Endothelial cell of umbilical vein (primary cell): ENCODE measurements around the gene FURIN. TPM values are rescaled to one million over a fixed set of nuclear protein-coding genes. Genes with fewer than 3 reads are reported as not detected.

Experiments
- Bru-seq: library from RNA; stranded (reverse); fragments of 400-500 nt; gene quantifications from one replicate; lab custom pipeline; 2021; lab: Mats Ljungman, UMichigan
- BruChase-seq, 2 experiments: library from RNA; stranded (reverse); fragments of 400-500 nt; gene quantifications; one replicate each; lab custom pipeline; 2021; lab: Mats Ljungman, UMichigan
- BruUV-seq: library from RNA; stranded (reverse); fragments of 400-500 nt; replicated peaks from 2 replicates; lab custom pipeline; 2021; lab: Mats Ljungman, UMichigan
- CTCF ChIA-PET: fragments of 300-600, 350-600 bp; sonication (Branson Sonifier 250); formaldehyde crosslinking; loops from one replicate; lab custom pipeline; 2021; ENCODE audit warnings: antibody characterized with exemption, inconsistent platforms; lab: Charles Lee
- POLR2A ChIA-PET: fragments of 300-600, 350-600 bp; sonication (Branson Sonifier 250); formaldehyde crosslinking; loops from one replicate; lab custom pipeline; 2021; ENCODE audit warnings: antibody characterized with exemption, inconsistent platforms; lab: Charles Lee
- DNase-seq: peaks from one replicate; pipeline ENCODE4 v3.0.0-alpha.2; 2011; ENCODE audit warnings: low read depth, low spot score
- FAIRE-seq: peaks from 2 replicates; lab custom pipeline; 2011; peaks lifted over from hg19 to GRCh38; lab: Jason Lieb, UNC
- H2AFZ ChIP-seq: 2 replicates; pipeline ENCODE4 v1.6.0; 2012; ENCODE audit warnings: low read depth, low read length, control low read depth, inconsistent platforms
- H3K27ac ChIP-seq: 2 replicates; pipeline ENCODE4 v1.5.1; 2011; ENCODE audit warnings: low read depth, mild to moderate bottlenecking, control low read depth, low read length, moderate library complexity; ENCODE audit not compliant: insufficient read depth
- H3K27me3 ChIP-seq, 2 experiments: 2 replicates each; pipeline versions ENCODE4 v1.6.0 to v1.6.1; 2011; ENCODE audit warnings: low read length in 2 of 2, mixed read lengths in 1 of 2; ENCODE audit not compliant: control insufficient read depth in 2 of 2, insufficient read depth in 2 of 2
- H3K36me3 ChIP-seq, 2 experiments: 2 replicates in 1 of 2; 3 replicates in 1 of 2; pipeline ENCODE4 v1.5.1; 2011; ENCODE audit warnings: low read length in 2 of 2, mild to moderate bottlenecking in 1 of 2, moderate library complexity in 1 of 2; ENCODE audit not compliant: control insufficient read depth in 2 of 2, insufficient read depth in 2 of 2; ENCODE audit errors: extremely low read depth in 1 of 2
- H3K4me1 ChIP-seq: 3 replicates; pipeline ENCODE4 v1.5.1; 2011; ENCODE audit warnings: mild to moderate bottlenecking, low read length; ENCODE audit not compliant: control insufficient read depth, insufficient read depth; ENCODE audit errors: extremely low read depth
- H3K4me2 ChIP-seq: 2 replicates; pipeline ENCODE4 v1.6.1; 2011; ENCODE audit warnings: low read length, control low read depth, mixed read lengths; ENCODE audit not compliant: insufficient read depth
- H3K4me3 ChIP-seq, 3 experiments: fragments of 200-600 bp in 1 of 3; sonication (generic), shearing (Covaris generic) in 1 of 3; replicated peaks in 1 of 3; 2 replicates each; pipeline ENCODE4 v1.5.1; 2011 to 2016; ENCODE audit warnings: control low read depth in 3 of 3, low read length in 3 of 3, mild to moderate bottlenecking in 2 of 3, inconsistent platforms in 1 of 3, low read depth in 1 of 3, moderate library complexity in 1 of 3; ENCODE audit not compliant: insufficient read depth in 1 of 3
- H3K79me2 ChIP-seq: 2 replicates; pipeline ENCODE4 v1.6.0; 2012; ENCODE audit warnings: low read length, inconsistent platforms; ENCODE audit not compliant: control insufficient read depth, insufficient read depth
- H3K9ac ChIP-seq: replicated peaks from 2 replicates; pipeline ENCODE3; 2011; ENCODE audit warnings: low read length, control low read depth; ENCODE audit not compliant: insufficient read depth; ENCODE audit errors: extremely low read depth
- H3K9me1 ChIP-seq: replicated peaks from 3 replicates; pipeline ENCODE4 v1.6.0; 2011; ENCODE audit warnings: mild to moderate bottlenecking, low read length; ENCODE audit not compliant: control insufficient read depth, insufficient read depth; ENCODE audit errors: extremely low read depth
- H3K9me3 ChIP-seq: replicated peaks from 2 replicates; pipeline ENCODE4 v1.5.1; 2012; ENCODE audit warnings: low read length, inconsistent platforms; ENCODE audit not compliant: control insufficient read depth, insufficient read depth
- H4K20me1 ChIP-seq: replicated peaks from 2 replicates; pipeline ENCODE3; 2011; ENCODE audit warnings: mild to moderate bottlenecking, low read length; ENCODE audit not compliant: control insufficient read depth, insufficient read depth; ENCODE audit errors: extremely low read depth
- CTCF ChIP-seq, 2 donors: IDR thresholded peaks; 1 replicate in 1 of 2; 2 replicates in 1 of 2; pipeline ENCODE4 v1.5.1; 2011; ENCODE audit warnings: low read length in 2 of 2, mild to moderate bottlenecking in 2 of 2, moderate library complexity in 2 of 2, control low read depth in 1 of 2, inconsistent platforms in 1 of 2, low read depth in 1 of 2; ENCODE audit not compliant: insufficient read depth in 1 of 2; ENCODE audit errors: extremely low read depth in 1 of 2
- EZH2 ChIP-seq: IDR thresholded peaks from 2 replicates; pipeline ENCODE4 v1.6.1; 2012; ENCODE audit warnings: borderline replicate concordance, low read depth, mild to moderate bottlenecking, moderate library complexity, low read length, inconsistent platforms; ENCODE audit not compliant: severe bottlenecking
- FOS ChIP-seq: IDR thresholded peaks from 2 replicates; pipeline ENCODE4 v1.6.1; 2011; ENCODE audit warnings: mild to moderate bottlenecking, low read length, moderate library complexity, borderline replicate concordance; ENCODE audit not compliant: insufficient read depth
- GATA2 ChIP-seq: IDR thresholded peaks from 2 replicates; pipeline ENCODE4 v1.7.0; 2011; ENCODE audit warnings: low read depth, mild to moderate bottlenecking, moderate library complexity, mixed read lengths, low read length; ENCODE audit not compliant: insufficient read length, insufficient read depth
- JUN ChIP-seq: IDR thresholded peaks from 2 replicates; pipeline ENCODE4 v1.6.1; 2011; ENCODE audit warnings: borderline replicate concordance, low read depth; ENCODE audit not compliant: insufficient read length, insufficient read depth
- MAX ChIP-seq: IDR thresholded peaks from 2 replicates; pipeline ENCODE4 v1.6.1; 2011; ENCODE audit not compliant: insufficient read depth, insufficient read length
- MYC ChIP-seq: IDR thresholded peaks from one replicate; pipeline ENCODE4 v1.6.1; 2011; ENCODE audit warnings: mild to moderate bottlenecking, low read depth, low read length
- POLR2A ChIP-seq: IDR thresholded peaks from 2 replicates; pipeline ENCODE4 v1.6.1; 2012; ENCODE audit warnings: low read depth, mild to moderate bottlenecking, control low read depth, low read length
- POLR2AphosphoS5 ChIP-seq: IDR thresholded peaks from 2 replicates; pipeline ENCODE4 v1.6.1; 2012; ENCODE audit warnings: low read depth, mild to moderate bottlenecking, control low read depth, low read length, moderate library complexity; ENCODE audit not compliant: insufficient read depth
- dilution Hi-C: fragments of 300-500 bp; cut with MboI; formaldehyde crosslinking; loops from one replicate; pipeline ENCODE4 v1.15.0; 2019; ENCODE audit warnings: low sequenced_read_pairs; ENCODE audit not compliant: extremely low pct_ligation_motif_present
- intact Hi-C: fragments of 100-400 bp; cut with micrococcal nuclease; formaldehyde crosslinking; loops from one replicate; pipeline ENCODE4 v1.10.0; 2022
- long read RNA-seq: library from polyadenylated mRNA; stranded (forward); transcript quantifications from one replicate; pipeline ENCODE4 v2.0.0, GENCODE V29; 2021
- polyA minus RNA-seq, 3 experiments: library from RNA; depleted of rRNA, polyadenylated mRNA; stranded (reverse); fragments of >200 nt; gene quantifications; 1 replicate in 1 of 3; 2 replicates in 2 of 3; pipeline ENCODE4 v1.2.3, GENCODE V29; 2011
- polyA plus RNA-seq, 4 experiments: library from polyadenylated mRNA; depleted of rRNA in 3 of 4; stranded (reverse) in 3 of 4; unstranded in 1 of 4; fragments of >200 nt; gene quantifications; 2 replicates each; pipeline versions ENCODE4 v1.2.1 to v1.2.3, GENCODE V29; 2011 to 2012; ENCODE audit warnings: missing spikeins in 1 of 4
- total RNA-seq: library from RNA; stranded (reverse); gene quantifications from 2 replicates; pipeline ENCODE4 v1.2.3, GENCODE V29; 2021

FURIN gene
- total RNA-seq (131 and 145 TPM in 2 replicates), polyA plus RNA-seq (77.4 and 96.9 TPM in 2 replicates), polyA minus RNA-seq (68.7 and 78.2 TPM in 2 replicates), Bru-seq, nascent RNA (percentile 61 among the genes with signal in this experiment), BruChase-seq, experiment 1, labeled RNA remaining after a 6-hour chase (percentile 94 among the genes with signal in this experiment), BruChase-seq, experiment 2, labeled RNA remaining after a 2-hour chase (percentile 82 among the genes with signal in this experiment)
- 63.5 and 73.8 TPM in 2 replicates for polyA plus RNA-seq (2011; cell fraction: cytosol; rRNA removed)
- 43.0 and 46.4 TPM in 2 replicates for polyA plus RNA-seq (2011; cell fraction: nucleus; rRNA removed)
- 95.2 and 109 TPM in 2 replicates for polyA plus RNA-seq (2012)
- 30.7 TPM for polyA minus RNA-seq (2011; cell fraction: cytosol; rRNA and poly(A)+ RNA removed)
- 20.4 and 25.7 TPM in 2 replicates for polyA minus RNA-seq (2011; cell fraction: nucleus; rRNA and poly(A)+ RNA removed)
- long read RNA-seq, full-length matches to known transcripts: 74 of 354 reads
- long read RNA-seq, partial matches to known transcripts: 101 of 354 reads
- long read RNA-seq, other reads (novel, unspliced or antisense): 179 of 354 reads

DNA sequence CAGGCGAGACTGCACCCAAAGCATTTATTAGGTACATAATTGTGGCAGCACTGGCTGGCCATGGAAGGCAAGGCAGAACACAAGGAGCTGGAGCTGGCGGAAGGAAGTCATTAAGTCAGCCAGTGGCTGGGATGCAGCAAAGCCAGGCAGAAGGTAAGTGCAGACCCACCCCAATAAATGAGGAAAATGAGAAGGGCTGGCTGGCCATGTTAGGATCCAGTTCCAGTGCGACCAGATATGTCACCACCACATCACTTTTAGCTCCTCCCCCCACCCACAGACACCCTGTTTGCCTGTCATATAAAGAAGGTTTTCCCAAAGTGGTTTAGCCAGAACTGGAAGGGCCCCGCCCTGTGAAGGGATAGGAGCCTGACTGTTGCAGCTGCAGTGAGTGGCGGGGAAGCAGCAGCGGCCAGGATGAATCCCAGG, at the start of gene FURIN:
FURIN (plus strand) TSS at position 328 of the 429 bp plus-strand sequence. CDS start 7,153 bp downstream, outside the sequence.
- Histone ChIP-seq H3K27me3 (no peaks in the 10 kb centered on the region), H3K4me3 (no peak within 1 kb of the TSS), H4K20me1 (no peaks in the 10 kb centered on the region), H3K36me3 (no peaks in the 10 kb centered on the region), H3K9me1 (no peaks in the 10 kb centered on the region), H3K9me3 (no peaks in the 10 kb centered on the region), H2AFZ (peak within 1 kb of the TSS; percentile 39), H3K4me2 (peak within 1 kb of the TSS; percentile 39), H3K9ac (peak within 1 kb of the TSS; percentile 68), H3K79me2 (peaks cover 24% of the 10 kb centered on the region), H3K4me1 (peaks cover 30% of the 10 kb centered on the region), H3K27ac (peak within 1 kb of the TSS; percentile 89)
- no peak for TF ChIP-seq FOS
- no peak for TF ChIP-seq CTCF (IDR thresholded peaks at IDR 0.05; ENCODE audit: extremely low read depth in 1 of 2, insufficient read depth in 1 of 2, low read depth in 1 of 2, low read length in 2 of 2)
- TF ChIP-seq JUN: no peak
- no peak for TF ChIP-seq EZH2
- no peak for TF ChIP-seq POLR2A
- TF ChIP-seq MYC: no peak
- TF ChIP-seq GATA2: no peak
- no peak for TF ChIP-seq MAX
- no peak for TF ChIP-seq POLR2AphosphoS5
- intact Hi-C loops: no loop called here
- FAIRE-seq: no peak
- ChIA-PET POLR2A (no interaction called here), CTCF (interaction anchor here (4.0 kb wide), 1 partner anchor 220 kb away, joined by 15 read pairs; no protein-coding TSS in a partner anchor)
- dilution Hi-C loops: no loop called here
- no peak for DNase-seq
- no TSS peak for BruUV-seq
